ENCODE results near the gene TMEM238. TPM values are rescaled to one million over a fixed set of nuclear protein-coding genes. Genes with fewer than 3 reads are reported as not detected.

Gene TMEM238
- total and polyA plus RNA-seq, 2 donors (not counting 3 experiments of a cell fraction or from before 2014, with no cell fraction given), result 0.18 to 0.35 TPM

DNA sequence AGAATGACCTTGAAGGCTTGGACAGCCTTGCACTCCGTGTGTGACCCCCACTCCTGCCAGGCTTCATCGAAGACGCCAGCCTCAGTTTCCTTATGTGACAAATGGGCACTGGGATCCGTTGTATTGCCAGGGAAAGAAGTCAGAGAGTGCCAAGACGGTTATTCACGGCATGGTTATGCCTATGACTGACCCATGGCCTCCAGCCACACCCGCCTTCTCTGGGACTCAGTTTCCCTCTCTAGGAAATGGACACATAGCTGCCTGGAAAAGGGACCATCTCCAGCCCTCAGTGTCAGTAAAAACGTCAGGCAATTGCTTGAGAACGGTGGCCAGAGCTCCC lies 24.4 kb upstream of the TMEM238 start:
- ChIA-PET CTCF (no interaction called here), POLR2A (no interaction called here)
- Histone ChIP-seq H2AFZ (ENCODE audit: low read depth, low read length) (peak overlapping the region; percentile 90), H3K9ac (replicated peaks; ENCODE audit: extremely low read depth, insufficient read depth, low read length) (peak overlapping the region; percentile 35), H3K4me1 (ENCODE audit: control insufficient read depth, extremely low read depth, insufficient read depth, low read length) (peaks cover 13% of the 10 kb centered on the region), H3K9me3 (replicated peaks; ENCODE audit: control insufficient read depth, insufficient read depth, low read length) (no peaks in the 10 kb centered on the region), H3K79me2 (ENCODE audit: control insufficient read depth, insufficient read depth, low read length) (peaks cover 34% of the 10 kb centered on the region), H3K4me3 (replicated peaks in 1 of 3; ENCODE audit: insufficient read depth in 1 of 3, low read depth in 1 of 3, low read length in 3 of 3) (peak overlapping the region in 2 of 3 experiments; percentile 28 to 30), H3K9me1 (replicated peaks; ENCODE audit: control insufficient read depth, extremely low read depth, insufficient read depth, low read length) (no peaks in the 10 kb centered on the region), H3K27me3 (ENCODE audit: control insufficient read depth in 2 of 2, insufficient read depth in 2 of 2, low read length in 2 of 2) (peaks cover 2 to 5% of the 10 kb centered on the region in 2 experiments), H3K4me2 (ENCODE audit: insufficient read depth, low read length) (peak overlapping the region; percentile 64), H3K36me3 (ENCODE audit: control insufficient read depth in 2 of 2, extremely low read depth in 1 of 2, insufficient read depth in 2 of 2, low read length in 2 of 2) (peaks cover 0 to 4% of the 10 kb centered on the region in 2 experiments), H4K20me1 (replicated peaks; ENCODE audit: control insufficient read depth, extremely low read depth, insufficient read depth, low read length) (no peaks in the 10 kb centered on the region), H3K27ac (ENCODE audit: insufficient read depth, low read depth, low read length) (peak overlapping the region; percentile 76)
- FAIRE-seq (peak; percentile 4), DNase-seq (ENCODE audit: low read depth, low spot score) (no peak)
- dilution Hi-C loops (cut with MboI; ENCODE audit: extremely low pct_ligation_motif_present, low sequenced_read_pairs), result no loop called here
- BruUV-seq (replicated peaks), result TSS peak; percentile 95
- intact Hi-C loops (cut with micrococcal nuclease), result loop anchor here (1.0 to 2.0 kb wide), 6 partner anchors 23 to 268 kb away; partner anchors contain the start of genes ISOC2, KMT5C, PPP6R1 and RPL28
- TF ChIP-seq, protein P1, sequence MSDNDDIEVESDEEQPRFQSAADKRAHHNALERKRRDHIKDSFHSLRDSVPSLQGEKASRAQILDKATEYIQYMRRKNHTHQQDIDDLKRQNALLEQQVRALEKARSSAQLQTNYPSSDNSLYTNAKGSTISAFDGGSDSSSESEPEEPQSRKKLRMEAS (IDR thresholded peaks at IDR 0.05; ENCODE audit: insufficient read depth, insufficient read length), result no peak
- TF ChIP-seq EZH2 (IDR thresholded peaks at IDR 0.05; ENCODE audit: borderline replicate concordance, low read depth, low read length, severe bottlenecking) (no peak), POLR2AphosphoS5 (IDR thresholded peaks at IDR 0.05; ENCODE audit: insufficient read depth, low read depth, low read length) (no peak)

DNA sequence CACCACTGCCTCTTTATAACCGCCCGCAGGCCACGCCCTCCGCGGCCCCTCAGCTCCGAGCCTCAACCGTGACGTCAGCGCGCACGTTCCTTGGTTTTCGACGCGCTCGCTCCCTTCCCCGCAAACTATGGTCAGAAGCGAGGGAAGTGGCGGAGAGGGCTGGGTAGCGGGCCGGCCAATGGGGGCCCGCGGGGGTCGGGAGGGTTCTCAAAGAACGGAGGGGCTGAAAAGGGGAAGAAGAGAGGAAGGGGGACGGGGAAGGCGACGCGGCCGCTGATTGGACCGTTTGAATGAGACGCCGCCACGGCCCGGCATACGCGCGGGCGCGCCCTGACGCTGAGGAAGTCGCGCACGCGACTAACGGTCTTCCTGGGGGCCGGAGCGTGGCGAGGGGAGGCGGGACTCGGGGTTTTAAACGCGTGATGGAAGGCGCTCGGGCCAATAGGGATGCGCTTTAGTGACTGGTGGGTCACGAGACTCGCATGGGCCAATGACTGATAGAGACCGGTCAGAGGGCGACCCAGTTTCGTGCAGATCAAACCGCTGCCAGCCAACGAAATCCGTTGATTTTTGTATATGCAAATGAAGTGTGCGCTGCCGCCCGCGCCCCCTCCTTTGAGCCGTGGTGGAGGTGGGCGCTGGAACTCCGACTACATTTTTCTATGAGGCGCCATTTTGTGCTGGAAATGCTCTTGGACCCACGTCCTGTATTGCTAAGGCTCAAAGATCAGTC lies 23.9 kb upstream of the TMEM238 start:
- peaks cover 39% of the 10 kb centered on the region for H3K79me2 ChIP-seq (ENCODE audit: control insufficient read depth, insufficient read depth, low read length)
- H3K27me3 ChIP-seq (ENCODE audit: control insufficient read depth in 2 of 2, insufficient read depth in 2 of 2, low read length in 2 of 2), result peaks cover 2 to 5% of the 10 kb centered on the region in 2 experiments
- TF ChIP-seq, protein P1 (IDR thresholded peaks at IDR 0.05; ENCODE audit: insufficient read depth, insufficient read length), result peak; percentile 71
- TF ChIP-seq POLR2A (IDR thresholded peaks at IDR 0.05; ENCODE audit: low read depth, low read length) (peak; percentile 58), MYC (IDR thresholded peaks at IDR 0.05; ENCODE audit: low read depth, low read length) (peak; percentile 74), CTCF (IDR thresholded peaks at IDR 0.05; ENCODE audit: extremely low read depth in 1 of 2, insufficient read depth in 1 of 2, low read depth in 1 of 2, low read length in 2 of 2) (no peak), FOS (IDR thresholded peaks at IDR 0.05; ENCODE audit: borderline replicate concordance, insufficient read depth, low read length) (no peak), GATA2 (IDR thresholded peaks at IDR 0.05; ENCODE audit: insufficient read depth, insufficient read length, low read depth, low read length) (no peak), JUN (IDR thresholded peaks at IDR 0.05; ENCODE audit: borderline replicate concordance, insufficient read depth, insufficient read length, low read depth) (no peak), EZH2 (IDR thresholded peaks at IDR 0.05; ENCODE audit: borderline replicate concordance, low read depth, low read length, severe bottlenecking) (no peak), POLR2AphosphoS5 (IDR thresholded peaks at IDR 0.05; ENCODE audit: insufficient read depth, low read depth, low read length) (no peak)
- peak overlapping the region; percentile 90 for H3K27ac ChIP-seq (ENCODE audit: insufficient read depth, low read depth, low read length)
- peaks cover 13% of the 10 kb centered on the region for H3K4me1 ChIP-seq (ENCODE audit: control insufficient read depth, extremely low read depth, insufficient read depth, low read length)
- intact Hi-C loops (cut with micrococcal nuclease), result loop anchor here (1.0 to 2.0 kb wide), 6 partner anchors 23 to 267 kb away; partner anchors contain the start of genes ISOC2, KMT5C, PPP6R1 and RPL28
- H3K9ac ChIP-seq (replicated peaks; ENCODE audit: extremely low read depth, insufficient read depth, low read length), result peak overlapping the region; percentile 93
- peak overlapping the region in 2 of 3 experiments; percentile 28 to 90 for H3K4me3 ChIP-seq (replicated peaks in 1 of 3; ENCODE audit: insufficient read depth in 1 of 3, low read depth in 1 of 3, low read length in 3 of 3)
- dilution Hi-C loops (cut with MboI; ENCODE audit: extremely low pct_ligation_motif_present, low sequenced_read_pairs), result no loop called here
- peak overlapping the region; percentile 64 for H3K4me2 ChIP-seq (ENCODE audit: insufficient read depth, low read length)
- CTCF ChIA-PET, result interaction anchor here (0.7 to 1.4 kb wide), 6 partner anchors 10 to 247 kb away, joined by 3 to 5 read pairs (median 3); no protein-coding TSS in a partner anchor
- no TSS peak for BruUV-seq (replicated peaks)
- FAIRE-seq (peak; percentile 99), DNase-seq (ENCODE audit: low read depth, low spot score) (peak; percentile 100)
- peaks cover under 1 to 6% of the 10 kb centered on the region in 2 experiments for H3K36me3 ChIP-seq (ENCODE audit: control insufficient read depth in 2 of 2, extremely low read depth in 1 of 2, insufficient read depth in 2 of 2, low read length in 2 of 2)
- H3K9me1 ChIP-seq (replicated peaks; ENCODE audit: control insufficient read depth, extremely low read depth, insufficient read depth, low read length), result no peaks in the 10 kb centered on the region
- H3K9me3 ChIP-seq (replicated peaks; ENCODE audit: control insufficient read depth, insufficient read depth, low read length), result no peaks in the 10 kb centered on the region
- peak overlapping the region; percentile 90 for H2AFZ ChIP-seq (ENCODE audit: low read depth, low read length)
- POLR2A ChIA-PET, result interaction anchor here (0.6 to 2.0 kb wide), 20 partner anchors 12 to 321 kb away, joined by 3 to 15 read pairs (median 4); partner anchors contain the start of genes FIZ1, HSPBP1, ISOC2 and KMT5C
- no peaks in the 10 kb centered on the region for H4K20me1 ChIP-seq (replicated peaks; ENCODE audit: control insufficient read depth, extremely low read depth, insufficient read depth, low read length)
